SKM-1 treated with dmso at 0.1 percent for 144 hours (cell line): Measurements from ENCODE around the gene KRTAP2-3.
"Not testable (repeated sequence)": the region's sequence is repeated elsewhere in the genome, so short reads cannot be mapped to it uniquely, and the experiment has no call there.

ENCODE experiments used
- DNase-seq: peaks from one replicate; lab custom pipeline; 2025; ENCODE audit not compliant: unreplicated experiment; lab: John Stamatoyannopoulos, UW

Gene KRTAP2-3

GRCh38 chr17:41037853-41038350 is 22.0 kb downstream of the KRTAP2-3 start:
- DNase-seq = no peak

- not testable (repeated sequence) for DNase-seq
Observed at GRCh38 chr17:41034346-41034935, 25.5 kb downstream of the KRTAP2-3 start, which contains the start of gene KRTAP1-3. Gene KRTAP1-3 (minus strand): TSS chr17:41034874. CDS start chr17:41034821, 53 bp downstream.

- no peak for DNase-seq
Observed at GRCh38 chr17:41029633-41030245, 30.2 kb downstream of the KRTAP2-3 start, which contains the start of gene KRTAP1-4. Gene KRTAP1-4 (minus strand): TSS chr17:41030195. CDS start chr17:41030078, 117 bp downstream.

- no peak for DNase-seq
Observed at GRCh38 chr17:41026715-41027471, 33.0 kb downstream of the KRTAP2-3 start, which contains the start of gene KRTAP1-5. Gene KRTAP1-5 (minus strand): TSS chr17:41027208. CDS start chr17:41027155, 53 bp downstream.

GRCh38 chr17:41024697-41025096 is 35.2 kb downstream of the KRTAP2-3 start:
- no peak for DNase-seq

- no peak for DNase-seq
Observed at GRCh38 chr17:41020336-41020735, 39.6 kb downstream of the KRTAP2-3 start.

- DNase-seq = no peak
Observed at GRCh38 chr17:41019415-41019814, 40.5 kb downstream of the KRTAP2-3 start.

- no peak for DNase-seq
Observed at GRCh38 chr17:41018541-41018940, 41.4 kb downstream of the KRTAP2-3 start.

GRCh38 chr17:41016578-41017215 is 43.2 kb downstream of the KRTAP2-3 start:
- DNase-seq = no peak

- no peak for DNase-seq
Observed at GRCh38 chr17:41015454-41015853, 44.5 kb downstream of the KRTAP2-3 start.

GRCh38 chr17:41013606-41014005 is 46.3 kb downstream of the KRTAP2-3 start:
- DNase-seq = no peak

GRCh38 chr17:41013181-41013580 is 46.7 kb downstream of the KRTAP2-3 start:
- no peak for DNase-seq

- no peak for DNase-seq
Observed at GRCh38 chr17:41012326-41013120, 47.4 kb downstream of the KRTAP2-3 start.

GRCh38 chr17:41010441-41010840 is 49.5 kb downstream of the KRTAP2-3 start:
- DNase-seq = no peak

- no peak for DNase-seq
Observed at GRCh38 chr17:41009936-41010335, 50.0 kb downstream of the KRTAP2-3 start.

GRCh38 chr17:41009301-41009760 is 50.6 kb downstream of the KRTAP2-3 start:
- no peak for DNase-seq
